Endothelial cell of umbilical vein (primary cell): ENCODE measurements around the gene ITPR2. TPM values are rescaled to one million over a fixed set of nuclear protein-coding genes. Genes with fewer than 3 reads are reported as not detected.

Experiments used
- BruUV-seq: library from RNA; stranded (reverse); fragments of 400-500 nt; replicated peaks from 2 replicates; lab custom pipeline; 2021; lab: Mats Ljungman, UMichigan
- CTCF ChIA-PET: fragments of 300-600, 350-600 bp; sonication (Branson Sonifier 250); formaldehyde crosslinking; loops from one replicate; lab custom pipeline; 2021; ENCODE audit warnings: antibody characterized with exemption, inconsistent platforms; lab: Charles Lee
- POLR2A ChIA-PET: fragments of 300-600, 350-600 bp; sonication (Branson Sonifier 250); formaldehyde crosslinking; loops from one replicate; lab custom pipeline; 2021; ENCODE audit warnings: antibody characterized with exemption, inconsistent platforms; lab: Charles Lee
- DNase-seq: peaks from one replicate; pipeline ENCODE4 v3.0.0-alpha.2; 2011; ENCODE audit warnings: low read depth, low spot score
- FAIRE-seq: peaks from 2 replicates; lab custom pipeline; 2011; peaks lifted over from hg19 to GRCh38; lab: Jason Lieb, UNC
- H2AFZ ChIP-seq: 2 replicates; pipeline ENCODE4 v1.6.0; 2012; ENCODE audit warnings: low read depth, low read length, control low read depth, inconsistent platforms
- H3K27ac ChIP-seq: 2 replicates; pipeline ENCODE4 v1.5.1; 2011; ENCODE audit warnings: low read depth, mild to moderate bottlenecking, control low read depth, low read length, moderate library complexity; ENCODE audit not compliant: insufficient read depth
- H3K27me3 ChIP-seq, 2 experiments: 2 replicates each; pipeline versions ENCODE4 v1.6.0 to v1.6.1; 2011; ENCODE audit warnings: low read length in 2 of 2, mixed read lengths in 1 of 2; ENCODE audit not compliant: control insufficient read depth in 2 of 2, insufficient read depth in 2 of 2
- H3K36me3 ChIP-seq, 2 experiments: 2 replicates in 1 of 2; 3 replicates in 1 of 2; pipeline ENCODE4 v1.5.1; 2011; ENCODE audit warnings: low read length in 2 of 2, mild to moderate bottlenecking in 1 of 2, moderate library complexity in 1 of 2; ENCODE audit not compliant: control insufficient read depth in 2 of 2, insufficient read depth in 2 of 2; ENCODE audit errors: extremely low read depth in 1 of 2
- H3K4me1 ChIP-seq: 3 replicates; pipeline ENCODE4 v1.5.1; 2011; ENCODE audit warnings: mild to moderate bottlenecking, low read length; ENCODE audit not compliant: control insufficient read depth, insufficient read depth; ENCODE audit errors: extremely low read depth
- H3K4me2 ChIP-seq: 2 replicates; pipeline ENCODE4 v1.6.1; 2011; ENCODE audit warnings: low read length, control low read depth, mixed read lengths; ENCODE audit not compliant: insufficient read depth
- H3K4me3 ChIP-seq, 3 experiments: fragments of 200-600 bp in 1 of 3; sonication (generic), shearing (Covaris generic) in 1 of 3; replicated peaks in 1 of 3; 2 replicates each; pipeline ENCODE4 v1.5.1; 2011 to 2016; ENCODE audit warnings: control low read depth in 3 of 3, low read length in 3 of 3, mild to moderate bottlenecking in 2 of 3, inconsistent platforms in 1 of 3, low read depth in 1 of 3, moderate library complexity in 1 of 3; ENCODE audit not compliant: insufficient read depth in 1 of 3
- H3K79me2 ChIP-seq: 2 replicates; pipeline ENCODE4 v1.6.0; 2012; ENCODE audit warnings: low read length, inconsistent platforms; ENCODE audit not compliant: control insufficient read depth, insufficient read depth
- H3K9ac ChIP-seq: replicated peaks from 2 replicates; pipeline ENCODE3; 2011; ENCODE audit warnings: low read length, control low read depth; ENCODE audit not compliant: insufficient read depth; ENCODE audit errors: extremely low read depth
- H3K9me1 ChIP-seq: replicated peaks from 3 replicates; pipeline ENCODE4 v1.6.0; 2011; ENCODE audit warnings: mild to moderate bottlenecking, low read length; ENCODE audit not compliant: control insufficient read depth, insufficient read depth; ENCODE audit errors: extremely low read depth
- H3K9me3 ChIP-seq: replicated peaks from 2 replicates; pipeline ENCODE4 v1.5.1; 2012; ENCODE audit warnings: low read length, inconsistent platforms; ENCODE audit not compliant: control insufficient read depth, insufficient read depth
- H4K20me1 ChIP-seq: replicated peaks from 2 replicates; pipeline ENCODE3; 2011; ENCODE audit warnings: mild to moderate bottlenecking, low read length; ENCODE audit not compliant: control insufficient read depth, insufficient read depth; ENCODE audit errors: extremely low read depth
- CTCF ChIP-seq, 2 donors: IDR thresholded peaks; 1 replicate in 1 of 2; 2 replicates in 1 of 2; pipeline ENCODE4 v1.5.1; 2011; ENCODE audit warnings: low read length in 2 of 2, mild to moderate bottlenecking in 2 of 2, moderate library complexity in 2 of 2, control low read depth in 1 of 2, inconsistent platforms in 1 of 2, low read depth in 1 of 2; ENCODE audit not compliant: insufficient read depth in 1 of 2; ENCODE audit errors: extremely low read depth in 1 of 2
- EZH2 ChIP-seq: IDR thresholded peaks from 2 replicates; pipeline ENCODE4 v1.6.1; 2012; ENCODE audit warnings: borderline replicate concordance, low read depth, mild to moderate bottlenecking, moderate library complexity, low read length, inconsistent platforms; ENCODE audit not compliant: severe bottlenecking
- FOS ChIP-seq: IDR thresholded peaks from 2 replicates; pipeline ENCODE4 v1.6.1; 2011; ENCODE audit warnings: mild to moderate bottlenecking, low read length, moderate library complexity, borderline replicate concordance; ENCODE audit not compliant: insufficient read depth
- GATA2 ChIP-seq: IDR thresholded peaks from 2 replicates; pipeline ENCODE4 v1.7.0; 2011; ENCODE audit warnings: low read depth, mild to moderate bottlenecking, moderate library complexity, mixed read lengths, low read length; ENCODE audit not compliant: insufficient read length, insufficient read depth
- JUN ChIP-seq: IDR thresholded peaks from 2 replicates; pipeline ENCODE4 v1.6.1; 2011; ENCODE audit warnings: borderline replicate concordance, low read depth; ENCODE audit not compliant: insufficient read length, insufficient read depth
- MAX ChIP-seq: IDR thresholded peaks from 2 replicates; pipeline ENCODE4 v1.6.1; 2011; ENCODE audit not compliant: insufficient read depth, insufficient read length
- MYC ChIP-seq: IDR thresholded peaks from one replicate; pipeline ENCODE4 v1.6.1; 2011; ENCODE audit warnings: mild to moderate bottlenecking, low read depth, low read length
- POLR2A ChIP-seq: IDR thresholded peaks from 2 replicates; pipeline ENCODE4 v1.6.1; 2012; ENCODE audit warnings: low read depth, mild to moderate bottlenecking, control low read depth, low read length
- POLR2AphosphoS5 ChIP-seq: IDR thresholded peaks from 2 replicates; pipeline ENCODE4 v1.6.1; 2012; ENCODE audit warnings: low read depth, mild to moderate bottlenecking, control low read depth, low read length, moderate library complexity; ENCODE audit not compliant: insufficient read depth
- dilution Hi-C: fragments of 300-500 bp; cut with MboI; formaldehyde crosslinking; loops from one replicate; pipeline ENCODE4 v1.15.0; 2019; ENCODE audit warnings: low sequenced_read_pairs; ENCODE audit not compliant: extremely low pct_ligation_motif_present
- intact Hi-C: fragments of 100-400 bp; cut with micrococcal nuclease; formaldehyde crosslinking; loops from one replicate; pipeline ENCODE4 v1.10.0; 2022
- polyA plus RNA-seq, 4 experiments: library from polyadenylated mRNA; depleted of rRNA in 3 of 4; stranded (reverse) in 3 of 4; unstranded in 1 of 4; fragments of >200 nt; gene quantifications; 2 replicates each; pipeline versions ENCODE4 v1.2.1 to v1.2.3, GENCODE V29; 2011 to 2012; ENCODE audit warnings: missing spikeins in 1 of 4
- total RNA-seq: library from RNA; stranded (reverse); gene quantifications from 2 replicates; pipeline ENCODE4 v1.2.3, GENCODE V29; 2021

Gene ITPR2
- total and polyA plus RNA-seq, 2 donors (not counting 3 experiments of a cell fraction or from before 2014, with no cell fraction given) = 16.2 to 86.8 TPM

GRCh38 chr12:26808766-26809476 lies 24.1 kb downstream of the ITPR2 start:
- DNase-seq (no peak), FAIRE-seq (no peak)
- peaks cover 2% of the 10 kb centered on the region for H3K4me1 ChIP-seq
- no peak overlapping the region for H3K27ac ChIP-seq
- no peaks in the 10 kb centered on the region for H3K27me3 ChIP-seq
- no peak overlapping the region for H3K4me3 ChIP-seq
- no peaks in the 10 kb centered on the region for H3K9me1 ChIP-seq
- intact Hi-C loops (no loop called here), dilution Hi-C loops (no loop called here)
- POLR2A ChIA-PET = no interaction called here
- TF ChIP-seq GATA2 (no peak), FOS (no peak), JUN (no peak), EZH2 (no peak), CTCF (IDR thresholded peaks at IDR 0.05; ENCODE audit: extremely low read depth in 1 of 2, insufficient read depth in 1 of 2, low read depth in 1 of 2, low read length in 2 of 2) (no peak), POLR2A (no peak), POLR2AphosphoS5 (no peak), MYC (no peak), MAX (no peak)
- H4K20me1 ChIP-seq = peaks cover 2% of the 10 kb centered on the region
- no peak overlapping the region for H2AFZ ChIP-seq
- H3K9me3 ChIP-seq = no peaks in the 10 kb centered on the region
- peaks cover 0 to 1% of the 10 kb centered on the region in 2 experiments for H3K36me3 ChIP-seq
- no peak overlapping the region for H3K4me2 ChIP-seq
- no peak overlapping the region for H3K9ac ChIP-seq
- H3K79me2 ChIP-seq = peaks cover 20% of the 10 kb centered on the region
- CTCF ChIA-PET = interaction anchor here (1.0 to 1.4 kb wide), 3 partner anchors 14 to 107 kb away, joined by 3 to 4 read pairs (median 4); partner anchors contain the start of gene ITPR2
- BruUV-seq = no TSS peak
